Measurements from ENCODE around the gene TMEM238L.

Gene TMEM238L

GRCh38 chr17:10815319-10815718, 11.4 kb upstream of the TMEM238L start:
- no peak for TF ChIP-seq GATA2 (IDR thresholded peaks at IDR 0.05; ENCODE audit: low read depth, low read length)
- no peak for TF ChIP-seq GATA3 (IDR thresholded peaks at IDR 0.05; ENCODE audit: low read depth, low read length)

- no peak for TF ChIP-seq GATA2 (IDR thresholded peaks at IDR 0.05; ENCODE audit: low read depth, low read length)
- no peak for TF ChIP-seq GATA3 (IDR thresholded peaks at IDR 0.05; ENCODE audit: low read depth, low read length)
Observed at GRCh38 chr17:10814075-10814474, 10.2 kb upstream of the TMEM238L start.

DNA sequence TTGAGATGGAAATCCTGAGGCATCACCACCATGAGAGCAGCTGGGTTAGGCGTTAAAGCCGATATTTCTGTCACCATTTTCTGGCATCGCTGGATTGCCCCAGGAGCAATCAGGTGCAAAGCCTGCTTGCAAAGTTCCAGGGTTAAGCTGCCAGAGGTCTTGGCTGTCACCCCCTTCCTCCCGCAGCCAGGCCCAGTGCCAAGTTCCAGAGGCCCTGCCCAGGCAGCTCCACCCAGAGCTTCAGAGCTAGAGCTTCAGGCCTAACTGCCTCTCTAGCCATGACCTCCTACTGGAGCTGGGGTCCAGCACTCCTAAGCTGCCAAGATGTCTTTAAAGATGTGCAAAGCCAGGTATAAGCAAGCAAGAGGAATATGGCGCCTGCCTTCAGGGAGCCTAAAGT, 8.8 kb upstream of the TMEM238L start:
- TF ChIP-seq GATA3 (IDR thresholded peaks at IDR 0.05; ENCODE audit: low read depth, low read length) (no peak), GATA2 (IDR thresholded peaks at IDR 0.05; ENCODE audit: low read depth, low read length) (no peak)

- TF ChIP-seq GATA2 (IDR thresholded peaks at IDR 0.05; ENCODE audit: low read depth, low read length) (no peak), GATA3 (IDR thresholded peaks at IDR 0.05; ENCODE audit: low read depth, low read length) (no peak)
Observed at GRCh38 chr17:10809605-10810004, 5.7 kb upstream of the TMEM238L start.

- TF ChIP-seq GATA3 (IDR thresholded peaks at IDR 0.05; ENCODE audit: low read depth, low read length): no peak
- TF ChIP-seq GATA2 (IDR thresholded peaks at IDR 0.05; ENCODE audit: low read depth, low read length): no peak
Observed at GRCh38 chr17:10807704-10808128, 3.8 kb upstream of the TMEM238L start.

DNA sequence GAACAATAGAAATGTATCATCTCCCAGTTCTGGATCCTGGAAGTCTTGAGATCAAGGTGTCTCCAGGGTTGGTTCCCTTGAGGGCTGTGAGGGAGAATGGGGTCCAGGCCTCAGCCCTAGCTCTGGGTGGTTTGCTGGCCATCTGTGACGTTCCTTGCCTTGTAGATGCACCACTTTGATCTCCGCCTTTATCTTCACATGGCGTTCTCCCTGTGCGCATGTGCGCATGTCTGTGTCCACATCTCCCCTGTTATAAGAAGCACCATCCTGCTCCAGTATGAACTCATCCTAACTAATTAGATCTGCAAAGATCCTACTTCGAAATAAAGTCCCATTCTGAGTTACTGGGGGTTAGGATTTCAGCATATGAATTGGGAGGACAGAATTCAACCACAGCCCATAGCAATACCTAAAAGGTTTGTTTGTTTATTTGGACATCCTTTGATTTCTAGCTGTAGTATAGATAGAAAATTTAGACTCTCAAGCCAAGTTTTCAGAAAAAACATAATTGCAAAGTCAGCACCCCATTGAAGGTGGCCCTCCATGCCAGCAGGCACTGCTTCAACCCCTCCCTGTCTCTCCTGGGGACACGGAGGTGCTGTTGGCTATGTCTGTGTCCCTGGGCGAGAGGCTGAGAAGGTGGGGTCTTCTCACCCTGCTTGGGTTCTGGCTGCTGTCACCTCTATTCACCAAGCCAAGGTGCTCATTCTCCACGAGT, 2.8 kb upstream of the TMEM238L start:
- TF ChIP-seq GATA2 (IDR thresholded peaks at IDR 0.05; ENCODE audit: low read depth, low read length) (no peak), GATA3 (IDR thresholded peaks at IDR 0.05; ENCODE audit: low read depth, low read length) (no peak)

DNA sequence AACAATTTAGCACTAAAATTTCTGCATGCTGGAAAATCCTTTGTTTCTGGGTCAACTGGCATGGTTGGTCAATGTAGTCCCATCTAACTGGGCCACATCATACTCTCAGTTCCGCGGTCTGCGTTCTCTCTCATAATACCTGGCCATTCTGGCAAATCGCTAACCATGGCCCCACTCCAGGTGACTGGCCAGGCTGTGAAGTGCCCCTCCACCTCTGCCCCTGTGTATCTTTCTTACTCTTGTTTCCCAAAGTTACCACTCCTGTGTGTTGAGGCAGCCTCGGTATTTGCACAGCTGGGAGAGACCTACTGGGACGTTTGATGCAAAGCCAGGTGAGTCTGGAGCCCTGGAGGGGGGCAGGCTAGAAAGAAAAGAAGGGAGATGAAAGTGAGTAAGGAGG, 2.0 kb upstream of the TMEM238L start:
- no peak for TF ChIP-seq GATA2 (IDR thresholded peaks at IDR 0.05; ENCODE audit: low read depth, low read length)

DNA sequence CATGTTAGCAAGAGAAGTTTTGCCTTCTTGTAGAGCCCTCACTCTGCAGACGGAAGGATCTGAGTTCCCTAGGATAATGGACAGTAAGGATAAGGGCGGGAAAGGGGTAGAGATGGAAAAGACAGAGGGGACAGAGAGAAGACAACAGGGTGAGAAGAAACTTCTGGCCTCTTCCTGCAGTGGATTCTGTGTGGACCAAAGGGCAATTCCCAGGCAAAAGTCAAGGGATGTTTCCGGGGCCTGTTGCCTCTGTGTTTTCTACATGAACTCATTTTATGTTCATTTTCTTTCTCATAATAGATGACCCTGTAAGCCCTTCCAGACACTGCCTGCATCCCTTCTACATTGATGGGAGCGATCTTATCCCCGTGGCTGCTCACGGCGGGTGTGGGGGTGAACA, 647 bp upstream of the TMEM238L start:
- TF ChIP-seq GATA2 (IDR thresholded peaks at IDR 0.05; ENCODE audit: low read depth, low read length): no peak
- no peak for TF ChIP-seq GATA3 (IDR thresholded peaks at IDR 0.05; ENCODE audit: low read depth, low read length)

DNA sequence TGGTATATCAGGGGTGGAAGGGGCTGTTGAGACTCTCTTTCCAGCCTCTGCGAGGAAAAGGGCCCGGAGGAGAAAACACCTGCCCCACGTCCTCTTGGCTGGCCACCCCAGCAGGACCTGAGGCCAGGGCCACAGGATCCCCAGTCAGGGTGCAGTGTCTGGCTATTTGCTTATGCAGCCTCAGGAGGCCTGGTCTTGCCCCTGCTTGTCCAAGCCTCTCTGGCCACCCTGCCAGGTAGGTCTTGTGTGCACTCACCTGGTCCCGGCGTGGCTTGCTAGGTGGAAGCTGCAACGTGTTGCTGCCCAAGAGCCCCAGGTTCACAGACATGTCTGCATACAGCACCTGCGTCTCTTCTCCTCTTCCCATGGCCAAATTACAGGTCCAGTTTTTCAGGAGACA, 549 bp downstream of the TMEM238L start:
- TF ChIP-seq GATA2 (IDR thresholded peaks at IDR 0.05; ENCODE audit: low read depth, low read length) (no peak), GATA3 (IDR thresholded peaks at IDR 0.05; ENCODE audit: low read depth, low read length) (no peak)

- no peak for TF ChIP-seq GATA2 (IDR thresholded peaks at IDR 0.05; ENCODE audit: low read depth, low read length)
- no peak for TF ChIP-seq GATA3 (IDR thresholded peaks at IDR 0.05; ENCODE audit: low read depth, low read length)
Observed at GRCh38 chr17:10802496-10803284, 1.2 kb downstream of the TMEM238L start.

DNA sequence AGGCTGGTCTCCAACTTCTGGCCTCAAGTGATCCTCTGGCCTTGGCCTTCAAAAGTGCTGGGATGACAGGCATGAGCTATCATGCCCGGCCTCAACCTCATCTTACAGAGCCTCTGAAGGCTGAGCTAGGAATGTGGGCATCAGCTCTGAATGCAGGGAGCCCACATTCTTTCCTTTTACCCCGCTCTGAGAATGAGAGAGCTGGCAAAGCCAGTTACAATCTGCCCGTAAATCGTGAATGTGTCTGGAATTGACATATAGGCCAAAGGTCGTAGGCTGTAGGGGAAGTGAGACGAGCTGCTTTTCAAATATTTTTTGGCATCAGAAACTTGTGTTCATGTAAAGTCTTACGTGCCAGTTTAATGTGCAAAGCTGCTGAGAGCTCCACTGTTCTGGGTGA, 4.5 kb downstream of the TMEM238L start:
- TF ChIP-seq GATA3 (IDR thresholded peaks at IDR 0.05; ENCODE audit: low read depth, low read length): no peak
- TF ChIP-seq GATA2 (IDR thresholded peaks at IDR 0.05; ENCODE audit: low read depth, low read length): no peak

DNA sequence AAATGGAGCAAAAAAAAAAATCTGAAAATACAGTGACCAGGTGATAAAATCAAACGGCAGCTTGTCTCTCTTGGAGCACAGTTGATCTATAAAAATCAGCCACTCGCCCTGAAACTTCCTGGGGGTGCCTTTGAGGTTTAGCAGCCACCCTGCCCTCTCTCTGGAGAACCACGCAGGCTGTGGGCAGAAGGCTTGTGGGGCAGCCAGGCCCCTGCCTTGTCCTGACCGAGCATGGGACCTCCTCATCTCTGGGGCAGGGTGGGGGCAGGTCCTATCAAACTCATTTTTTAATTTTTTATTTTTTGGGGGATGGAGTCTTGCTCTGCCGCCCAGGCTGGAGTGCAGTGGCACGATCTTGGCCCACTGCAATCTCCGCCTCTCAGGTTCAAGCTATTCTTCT, 5.0 kb downstream of the TMEM238L start:
- no peak for TF ChIP-seq GATA2 (IDR thresholded peaks at IDR 0.05; ENCODE audit: low read depth, low read length)
- TF ChIP-seq GATA3 (IDR thresholded peaks at IDR 0.05; ENCODE audit: low read depth, low read length): no peak

DNA sequence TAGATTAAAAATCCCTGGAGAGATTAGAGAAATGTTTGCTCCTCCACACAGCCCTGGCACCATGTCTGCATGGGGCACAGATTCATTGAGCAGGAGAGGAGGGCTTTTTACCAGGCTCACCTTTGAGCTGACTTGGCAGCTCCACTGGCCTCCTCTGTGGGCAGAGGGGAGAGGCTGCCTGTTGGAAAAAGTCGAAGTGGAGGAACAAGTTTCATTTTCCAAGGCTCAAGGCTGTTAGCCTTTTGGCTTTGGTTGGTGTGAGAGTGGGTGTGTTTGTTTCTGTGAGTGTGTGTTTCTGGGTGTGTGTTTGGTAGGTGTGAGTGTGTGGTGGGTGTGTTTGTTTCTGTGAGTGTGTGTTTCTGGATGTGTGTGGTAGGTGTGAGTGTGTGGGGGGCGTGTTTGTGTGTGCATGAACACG, 5.6 kb downstream of the TMEM238L start:
- no peak for TF ChIP-seq GATA2 (IDR thresholded peaks at IDR 0.05; ENCODE audit: low read depth, low read length)

DNA sequence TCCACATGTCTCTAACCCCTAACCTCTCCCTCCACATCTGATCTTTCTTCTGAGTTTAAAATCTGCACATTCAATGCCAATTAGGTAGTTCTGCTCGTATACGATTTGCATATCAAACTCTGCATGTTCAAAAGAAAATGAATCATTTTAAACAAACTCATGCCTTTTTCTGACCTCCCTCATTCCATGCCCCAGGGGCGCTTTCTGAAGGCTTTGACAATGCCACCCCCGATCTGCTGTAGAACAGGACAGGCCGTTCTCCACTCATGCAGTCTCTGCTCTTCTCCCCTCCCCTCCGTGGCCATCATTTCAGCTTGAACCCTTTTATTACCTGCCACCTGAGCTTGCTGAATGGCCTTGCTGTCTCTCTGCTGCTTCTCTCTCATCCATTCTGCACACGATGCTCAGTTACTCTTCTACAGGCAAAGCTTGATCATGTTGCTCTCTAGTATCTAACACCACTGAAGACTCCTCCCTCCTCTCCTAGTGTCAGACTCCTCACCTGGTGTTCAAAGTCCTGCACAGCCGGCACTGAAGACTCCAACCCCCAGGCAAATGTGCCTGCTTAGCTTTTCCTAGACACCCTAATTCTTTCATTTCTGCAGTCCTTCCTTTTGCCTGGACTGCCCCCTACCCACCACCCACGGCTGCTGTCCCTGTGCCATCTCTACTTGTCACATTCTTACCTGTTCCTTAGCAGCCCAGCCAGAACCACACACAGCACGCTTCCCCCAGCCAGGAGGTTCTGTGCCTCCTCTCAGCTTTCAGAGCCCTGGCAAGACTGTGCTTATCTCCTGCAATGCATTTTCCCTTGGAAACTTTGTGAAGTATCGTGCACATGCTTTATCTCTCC, 6.2 kb downstream of the TMEM238L start:
- TF ChIP-seq GATA2 (IDR thresholded peaks at IDR 0.05; ENCODE audit: low read depth, low read length) (no peak), GATA3 (IDR thresholded peaks at IDR 0.05; ENCODE audit: low read depth, low read length) (no peak)
